ENCODE measurements around the gene CTBP2. TPM values are rescaled to one million over a fixed set of nuclear protein-coding genes. Genes with fewer than 3 reads are reported as not detected.
"Not testable (repeated sequence)": the region's sequence is repeated elsewhere in the genome, so short reads cannot be mapped to it uniquely, and the experiment has no call there.

CTBP2 gene
- polyA plus RNA-seq, 1 experiment, result 72.9 TPM

DNA sequence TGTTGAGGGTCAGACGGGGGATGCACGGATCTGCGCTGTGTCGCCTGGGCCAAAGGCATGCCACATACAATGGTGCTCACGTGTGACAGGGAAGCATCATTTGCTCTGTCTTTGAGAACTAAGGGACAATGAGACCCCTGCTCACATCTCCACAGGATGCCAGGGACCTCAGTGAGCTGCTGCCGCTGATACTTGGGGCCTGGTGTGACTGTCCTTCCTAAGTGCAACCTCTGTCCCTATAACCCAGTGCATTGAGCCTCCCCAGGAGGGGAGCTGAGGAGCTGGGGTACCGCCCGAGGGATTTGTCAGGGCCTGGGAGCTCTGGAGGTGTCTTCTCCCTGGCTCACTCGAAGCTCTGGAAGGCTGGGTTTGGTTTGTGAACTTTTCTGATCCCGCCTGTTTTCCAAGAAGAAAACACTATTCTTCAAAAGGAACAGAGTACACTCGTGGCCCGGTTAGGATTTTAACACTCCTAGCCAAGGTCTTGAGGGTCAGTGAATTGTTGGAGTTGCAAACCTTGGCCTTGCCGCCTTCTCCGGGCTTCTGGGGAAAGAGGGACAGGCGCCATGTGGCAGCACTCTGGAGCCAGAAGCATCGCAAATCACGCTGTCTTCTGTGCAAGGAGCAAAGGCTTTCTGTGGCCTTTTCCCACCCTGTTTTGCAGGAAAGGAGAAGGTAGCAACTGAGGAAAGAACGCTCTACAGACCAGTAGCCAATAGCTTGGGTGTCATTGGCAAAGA is 26.2 kb upstream of the CTBP2 start:
- peaks cover 2% of the 10 kb centered on the region; the same call in 1 of the 2 replicates for H3K27me3 ChIP-seq (ENCODE audit: control insufficient read depth, insufficient read depth, low read length)
- no peaks in the 10 kb centered on the region for H3K36me3 ChIP-seq (ENCODE audit: control insufficient read depth, insufficient read depth, low read length)
- DNase-seq (ENCODE audit: low read depth), result no peak
- ChIA-PET POLR2A (no interaction called here), CTCF (interaction anchor here (1.0 kb wide), 1 partner anchor 17 kb away, joined by 3 read pairs; no protein-coding TSS in a partner anchor)
- H3K4me3 ChIP-seq (ENCODE audit: low read depth, low read length), result no peak overlapping the region
- TF ChIP-seq, protein P1, sequence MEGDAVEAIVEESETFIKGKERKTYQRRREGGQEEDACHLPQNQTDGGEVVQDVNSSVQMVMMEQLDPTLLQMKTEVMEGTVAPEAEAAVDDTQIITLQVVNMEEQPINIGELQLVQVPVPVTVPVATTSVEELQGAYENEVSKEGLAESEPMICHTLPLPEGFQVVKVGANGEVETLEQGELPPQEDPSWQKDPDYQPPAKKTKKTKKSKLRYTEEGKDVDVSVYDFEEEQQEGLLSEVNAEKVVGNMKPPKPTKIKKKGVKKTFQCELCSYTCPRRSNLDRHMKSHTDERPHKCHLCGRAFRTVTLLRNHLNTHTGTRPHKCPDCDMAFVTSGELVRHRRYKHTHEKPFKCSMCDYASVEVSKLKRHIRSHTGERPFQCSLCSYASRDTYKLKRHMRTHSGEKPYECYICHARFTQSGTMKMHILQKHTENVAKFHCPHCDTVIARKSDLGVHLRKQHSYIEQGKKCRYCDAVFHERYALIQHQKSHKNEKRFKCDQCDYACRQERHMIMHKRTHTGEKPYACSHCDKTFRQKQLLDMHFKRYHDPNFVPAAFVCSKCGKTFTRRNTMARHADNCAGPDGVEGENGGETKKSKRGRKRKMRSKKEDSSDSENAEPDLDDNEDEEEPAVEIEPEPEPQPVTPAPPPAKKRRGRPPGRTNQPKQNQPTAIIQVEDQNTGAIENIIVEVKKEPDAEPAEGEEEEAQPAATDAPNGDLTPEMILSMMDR (IDR thresholded peaks at IDR 0.05; ENCODE audit: insufficient read depth, low read depth, low read length), result no peak

DNA sequence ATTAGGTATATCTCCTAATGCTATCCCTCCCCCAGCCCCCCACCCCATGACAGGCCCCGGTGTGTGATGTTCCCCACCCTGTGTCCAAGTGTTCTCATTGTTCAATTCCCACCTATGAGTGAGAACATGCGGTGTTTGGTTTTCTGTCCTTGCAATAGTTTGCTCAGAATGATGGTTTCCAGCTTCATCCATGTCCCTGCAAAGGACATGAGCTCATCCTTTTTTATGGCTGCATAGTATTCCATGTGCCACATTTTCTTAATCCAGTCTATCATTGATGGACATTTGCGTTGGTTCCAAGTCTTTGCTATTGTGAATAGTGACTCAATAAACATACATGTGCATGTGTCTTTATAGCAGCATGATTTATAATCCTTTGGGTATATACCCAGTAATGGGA is 18.7 kb upstream of the CTBP2 start:
- H3K4me3 ChIP-seq (ENCODE audit: low read depth, low read length); H3K36me3 ChIP-seq (ENCODE audit: control insufficient read depth, insufficient read depth, low read length); H3K27me3 ChIP-seq (ENCODE audit: control insufficient read depth, insufficient read depth, low read length); CTCF ChIA-PET; POLR2A ChIA-PET; DNase-seq (ENCODE audit: low read depth): not testable (repeated sequence)

DNA sequence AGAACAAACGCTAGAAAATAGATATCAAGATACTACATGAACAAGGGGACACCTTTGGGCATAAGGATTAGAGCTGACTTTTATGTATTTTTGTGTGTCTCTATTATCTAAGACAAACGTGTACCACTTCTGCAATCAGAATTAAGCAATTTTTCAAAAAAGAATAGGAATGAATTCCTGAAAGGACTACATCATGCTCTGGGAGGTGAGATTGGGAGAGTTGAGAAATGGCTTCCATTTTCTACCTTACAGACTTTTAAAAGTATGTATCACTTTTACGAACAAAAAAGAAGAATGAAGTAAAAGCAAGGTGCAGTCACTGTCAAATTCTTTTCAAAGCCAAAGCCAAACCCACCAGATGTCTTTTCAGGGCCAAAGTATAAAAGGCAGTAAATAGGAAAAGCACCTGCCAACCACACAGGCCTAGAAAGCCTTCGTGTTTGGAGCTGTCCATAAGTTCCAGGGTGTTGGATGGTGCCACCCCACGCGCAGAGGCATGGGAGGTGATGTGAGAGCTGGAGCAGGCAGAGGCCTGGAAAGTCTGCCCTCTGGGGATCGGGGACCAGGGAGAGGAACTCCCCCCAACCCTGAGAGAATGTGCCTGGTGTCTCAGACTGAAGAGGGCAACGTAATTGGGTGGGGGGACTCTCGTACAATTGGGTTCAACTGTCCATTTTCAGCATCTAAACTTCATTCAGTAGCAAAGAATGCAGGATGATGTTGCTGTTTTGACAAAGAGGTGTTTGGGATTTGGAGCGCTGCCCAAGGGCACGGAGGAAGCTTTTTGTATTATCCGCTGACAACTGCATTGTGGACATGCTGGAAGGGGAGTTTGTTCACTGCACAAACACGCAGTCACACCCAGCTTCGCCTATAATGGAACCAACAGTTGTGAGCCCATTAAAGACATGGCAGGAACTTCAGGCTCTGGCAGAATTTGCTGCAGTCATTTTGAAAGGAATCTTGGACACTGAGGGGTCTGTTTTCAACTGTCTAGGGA is 17.6 kb upstream of the CTBP2 start:
- TF ChIP-seq, protein P1 (IDR thresholded peaks at IDR 0.05; ENCODE audit: insufficient read depth, low read depth, low read length), result no peak
- DNase-seq (ENCODE audit: low read depth), result no peak
- ChIA-PET CTCF (no interaction called here), POLR2A (no interaction called here)
- H3K36me3 ChIP-seq (ENCODE audit: control insufficient read depth, insufficient read depth, low read length), result no peaks in the 10 kb centered on the region
- no peak overlapping the region for H3K4me3 ChIP-seq (ENCODE audit: low read depth, low read length)
- H3K27me3 ChIP-seq (ENCODE audit: control insufficient read depth, insufficient read depth, low read length), result peaks cover 2% of the 10 kb centered on the region; the same call in 1 of the 2 replicates

DNA sequence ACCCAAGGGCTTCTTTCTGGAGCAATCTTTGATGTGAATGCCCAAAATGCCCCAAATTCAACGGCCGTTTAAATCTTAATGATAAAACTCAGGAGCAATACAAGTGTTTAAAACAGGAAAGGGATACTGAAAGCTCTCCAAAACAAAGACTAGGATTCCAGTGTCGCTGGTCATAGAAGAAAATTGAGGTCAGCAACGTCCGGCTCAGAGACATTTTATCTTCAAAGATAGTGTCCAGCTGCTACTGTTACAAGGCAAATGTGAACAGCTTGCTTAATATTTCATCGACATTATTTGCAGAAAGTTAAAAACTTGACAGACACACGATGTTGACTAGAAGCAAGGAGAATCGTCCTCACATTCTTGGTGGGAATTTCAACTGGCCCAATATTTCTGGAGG is 15.4 kb upstream of the CTBP2 start:
- CTCF ChIA-PET, result no interaction called here
- no peak for DNase-seq (ENCODE audit: low read depth)
- Histone ChIP-seq H3K27me3 (ENCODE audit: control insufficient read depth, insufficient read depth, low read length) (peaks cover 2% of the 10 kb centered on the region; the same call in 1 of the 2 replicates), H3K36me3 (ENCODE audit: control insufficient read depth, insufficient read depth, low read length) (no peaks in the 10 kb centered on the region), H3K4me3 (ENCODE audit: low read depth, low read length) (no peak overlapping the region)
- TF ChIP-seq, protein P1 (IDR thresholded peaks at IDR 0.05; ENCODE audit: insufficient read depth, low read depth, low read length), result no peak
- POLR2A ChIA-PET, result no interaction called here

DNA sequence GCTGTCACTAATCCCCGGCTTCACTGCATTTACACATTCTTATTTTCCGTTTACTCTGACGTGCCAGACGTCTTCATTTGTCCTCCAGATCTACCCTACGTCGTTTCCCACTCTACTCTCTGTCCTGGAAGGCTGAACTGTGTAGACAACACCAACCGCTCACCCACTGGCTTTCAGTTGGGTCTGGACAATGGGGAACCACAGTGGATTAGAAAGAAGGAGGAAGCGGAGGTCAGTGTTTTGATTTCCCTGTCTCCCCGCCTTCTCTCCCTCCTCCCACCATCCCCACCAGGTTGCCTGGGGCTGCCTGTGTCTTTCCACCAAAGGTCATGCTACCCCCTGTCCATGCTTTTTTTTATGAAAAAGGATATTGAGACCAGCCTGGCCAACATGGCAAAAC is 14.0 kb upstream of the CTBP2 start:
- ChIA-PET POLR2A (no interaction called here), CTCF (interaction anchor here (1.0 to 1.1 kb wide), 2 partner anchors 9 to 111 kb away, joined by 3 to 4 read pairs; no protein-coding TSS in a partner anchor)
- TF ChIP-seq, protein P1 (IDR thresholded peaks at IDR 0.05; ENCODE audit: insufficient read depth, low read depth, low read length), result no peak
- H3K4me3 ChIP-seq (ENCODE audit: low read depth, low read length), result no peak overlapping the region
- DNase-seq (ENCODE audit: low read depth), result no peak
- H3K27me3 ChIP-seq (ENCODE audit: control insufficient read depth, insufficient read depth, low read length), result peaks cover 2% of the 10 kb centered on the region; the same call in 1 of the 2 replicates
- no peaks in the 10 kb centered on the region for H3K36me3 ChIP-seq (ENCODE audit: control insufficient read depth, insufficient read depth, low read length)
